Stimulated activated memory B cell treated with anti-CD40 and anti-IgM and Interleukin-4, amounts not matched to agents 10 μg/mL and 1 μg/mL and 100 μg/mL, for 72 hours (primary cell): Measurements from ENCODE around the gene AUTS2.

ENCODE experiments used
- ATAC-seq: fragments of 150-1000 bp; cut with Tn5 transposase; 2 replicates; pipeline ENCODE4 v1.10.0; 2021
- H3K27ac Mint-ChIP-seq: one replicate; pipeline ENCODE4 v1.8.0; 2022; ENCODE audit warnings: mild to moderate bottlenecking, mixed read lengths
- H3K27me3 Mint-ChIP-seq: one replicate; pipeline ENCODE4 v1.8.0; 2022; ENCODE audit warnings: mixed read lengths
- H3K36me3 Mint-ChIP-seq: one replicate; pipeline ENCODE4 v1.8.0; 2022; ENCODE audit warnings: mixed read lengths
- H3K4me1 Mint-ChIP-seq: one replicate; pipeline ENCODE4 v1.8.0; 2022; ENCODE audit warnings: mixed read lengths
- H3K4me3 Mint-ChIP-seq: one replicate; pipeline ENCODE4 v1.8.0; 2022; ENCODE audit warnings: mild to moderate bottlenecking, moderate library complexity, mixed read lengths
- H3K9me3 Mint-ChIP-seq: one replicate; pipeline ENCODE4 v1.8.0; 2022; ENCODE audit warnings: mixed read lengths

Gene AUTS2

GRCh38 chr7:70288781-70289456 is 690.6 kb downstream of the AUTS2 start:
- H3K27me3 Mint-ChIP-seq: no peaks in the 10 kb centered on the region
- no peak overlapping the region for H3K4me3 Mint-ChIP-seq
- H3K4me1 Mint-ChIP-seq: no peaks in the 10 kb centered on the region
- H3K9me3 Mint-ChIP-seq: no peaks in the 10 kb centered on the region
- ATAC-seq: no peak
- no peaks in the 10 kb centered on the region for H3K36me3 Mint-ChIP-seq
- H3K27ac Mint-ChIP-seq: no peak overlapping the region

GRCh38 chr7:70292716-70293115 is 694.4 kb downstream of the AUTS2 start:
- Mint-ChIP-seq H3K27me3 (no peaks in the 10 kb centered on the region), H3K4me3 (no peak overlapping the region), H3K4me1 (no peaks in the 10 kb centered on the region), H3K27ac (no peak overlapping the region), H3K9me3 (peaks cover 3% of the 10 kb centered on the region), H3K36me3 (peaks cover 8% of the 10 kb centered on the region)
- ATAC-seq: no peak

- H3K27ac Mint-ChIP-seq: no peak overlapping the region
- H3K36me3 Mint-ChIP-seq: peaks cover 9% of the 10 kb centered on the region
- no peak overlapping the region for H3K4me3 Mint-ChIP-seq
- ATAC-seq: no peak
- no peaks in the 10 kb centered on the region for H3K27me3 Mint-ChIP-seq
- no peaks in the 10 kb centered on the region for H3K4me1 Mint-ChIP-seq
- H3K9me3 Mint-ChIP-seq: peaks cover 3% of the 10 kb centered on the region
These were observed 696.1 kb downstream of the AUTS2 start for GRCh38 chr7:70294211-70294911.

- Mint-ChIP-seq H3K27me3 (no peaks in the 10 kb centered on the region), H3K4me3 (no peak overlapping the region), H3K4me1 (no peaks in the 10 kb centered on the region), H3K36me3 (peaks cover 9% of the 10 kb centered on the region), H3K27ac (no peak overlapping the region), H3K9me3 (peaks cover 3% of the 10 kb centered on the region)
- ATAC-seq: no peak
These were observed 700.7 kb downstream of the AUTS2 start for GRCh38 chr7:70298780-70299471.

GRCh38 chr7:70299472-70299807 is 701.2 kb downstream of the AUTS2 start:
- H3K27ac Mint-ChIP-seq: no peak overlapping the region
- no peaks in the 10 kb centered on the region for H3K4me1 Mint-ChIP-seq
- H3K36me3 Mint-ChIP-seq: peaks cover 9% of the 10 kb centered on the region
- peaks cover 3% of the 10 kb centered on the region for H3K9me3 Mint-ChIP-seq
- ATAC-seq: no peak
- no peak overlapping the region for H3K4me3 Mint-ChIP-seq
- no peaks in the 10 kb centered on the region for H3K27me3 Mint-ChIP-seq

- ATAC-seq: no peak
- H3K4me3 Mint-ChIP-seq: no peak overlapping the region
- no peaks in the 10 kb centered on the region for H3K4me1 Mint-ChIP-seq
- no peak overlapping the region for H3K27ac Mint-ChIP-seq
- H3K36me3 Mint-ChIP-seq: peaks cover 15% of the 10 kb centered on the region
- H3K27me3 Mint-ChIP-seq: no peaks in the 10 kb centered on the region
- peaks cover 3% of the 10 kb centered on the region for H3K9me3 Mint-ChIP-seq
These were observed 703.5 kb downstream of the AUTS2 start for GRCh38 chr7:70301673-70302185.

GRCh38 chr7:70303309-70303708 is 705.0 kb downstream of the AUTS2 start:
- Mint-ChIP-seq H3K4me1 (no peaks in the 10 kb centered on the region), H3K27me3 (no peaks in the 10 kb centered on the region), H3K27ac (no peak overlapping the region), H3K9me3 (no peaks in the 10 kb centered on the region), H3K36me3 (peaks cover 6% of the 10 kb centered on the region), H3K4me3 (no peak overlapping the region)
- no peak for ATAC-seq

GRCh38 chr7:70303780-70304179 is 705.5 kb downstream of the AUTS2 start:
- H3K4me1 Mint-ChIP-seq: no peaks in the 10 kb centered on the region
- ATAC-seq: no peak
- no peak overlapping the region for H3K4me3 Mint-ChIP-seq
- no peaks in the 10 kb centered on the region for H3K9me3 Mint-ChIP-seq
- H3K27me3 Mint-ChIP-seq: no peaks in the 10 kb centered on the region
- H3K36me3 Mint-ChIP-seq: peaks cover 6% of the 10 kb centered on the region
- no peak overlapping the region for H3K27ac Mint-ChIP-seq

- H3K27ac Mint-ChIP-seq: no peak overlapping the region
- H3K4me3 Mint-ChIP-seq: no peak overlapping the region
- H3K27me3 Mint-ChIP-seq: no peaks in the 10 kb centered on the region
- no peak for ATAC-seq
- no peaks in the 10 kb centered on the region for H3K9me3 Mint-ChIP-seq
- no peaks in the 10 kb centered on the region for H3K4me1 Mint-ChIP-seq
- H3K36me3 Mint-ChIP-seq: peaks cover 13% of the 10 kb centered on the region
These were observed 707.9 kb downstream of the AUTS2 start for GRCh38 chr7:70306173-70306572.

- Mint-ChIP-seq H3K4me3 (no peak overlapping the region), H3K9me3 (no peaks in the 10 kb centered on the region), H3K27me3 (no peaks in the 10 kb centered on the region), H3K27ac (no peak overlapping the region), H3K4me1 (no peaks in the 10 kb centered on the region), H3K36me3 (peaks cover 13% of the 10 kb centered on the region)
- ATAC-seq: no peak
These were observed 709.4 kb downstream of the AUTS2 start for GRCh38 chr7:70307544-70308106.

- no peaks in the 10 kb centered on the region for H3K27me3 Mint-ChIP-seq
- no peak for ATAC-seq
- H3K4me1 Mint-ChIP-seq: no peaks in the 10 kb centered on the region
- H3K9me3 Mint-ChIP-seq: no peaks in the 10 kb centered on the region
- no peak overlapping the region for H3K4me3 Mint-ChIP-seq
- peaks cover 20% of the 10 kb centered on the region for H3K36me3 Mint-ChIP-seq
- no peak overlapping the region for H3K27ac Mint-ChIP-seq
These were observed 714.1 kb downstream of the AUTS2 start for GRCh38 chr7:70312336-70312735.

GRCh38 chr7:70313271-70313670 is 715.0 kb downstream of the AUTS2 start:
- no peak overlapping the region for H3K27ac Mint-ChIP-seq
- no peaks in the 10 kb centered on the region for H3K27me3 Mint-ChIP-seq
- H3K36me3 Mint-ChIP-seq: peaks cover 20% of the 10 kb centered on the region
- H3K4me3 Mint-ChIP-seq: no peak overlapping the region
- no peak for ATAC-seq
- no peaks in the 10 kb centered on the region for H3K9me3 Mint-ChIP-seq
- no peaks in the 10 kb centered on the region for H3K4me1 Mint-ChIP-seq

- H3K4me3 Mint-ChIP-seq: no peak overlapping the region
These were observed 715.4 kb downstream of the AUTS2 start for GRCh38 chr7:70313687-70314086.

GRCh38 chr7:70314221-70314620 is 715.9 kb downstream of the AUTS2 start:
- H3K36me3 Mint-ChIP-seq: peaks cover 20% of the 10 kb centered on the region
- no peak overlapping the region for H3K4me3 Mint-ChIP-seq
- no peaks in the 10 kb centered on the region for H3K27me3 Mint-ChIP-seq
- no peak overlapping the region for H3K27ac Mint-ChIP-seq
- H3K9me3 Mint-ChIP-seq: no peaks in the 10 kb centered on the region
- ATAC-seq: no peak
- no peaks in the 10 kb centered on the region for H3K4me1 Mint-ChIP-seq

More at GRCh38 chr7:70313687-70314086, 715.4 kb downstream of the AUTS2 start:
- ATAC-seq: no peak
- no peaks in the 10 kb centered on the region for H3K9me3 Mint-ChIP-seq
- no peak overlapping the region for H3K27ac Mint-ChIP-seq
- no peaks in the 10 kb centered on the region for H3K27me3 Mint-ChIP-seq
- H3K36me3 Mint-ChIP-seq: peaks cover 20% of the 10 kb centered on the region
- no peaks in the 10 kb centered on the region for H3K4me1 Mint-ChIP-seq

GRCh38 chr7:70316745-70317144 is 718.5 kb downstream of the AUTS2 start:
- no peak for ATAC-seq
- Mint-ChIP-seq H3K27ac (no peak overlapping the region), H3K27me3 (no peaks in the 10 kb centered on the region), H3K9me3 (no peaks in the 10 kb centered on the region), H3K4me1 (no peaks in the 10 kb centered on the region), H3K4me3 (no peak overlapping the region), H3K36me3 (peaks cover 13% of the 10 kb centered on the region)
